Ishikawa (cell line): ENCODE data around the gene WDSUB1.

Experiments used
- CEBPB ChIP-seq: IDR thresholded peaks from 2 replicates; pipeline ENCODE4 v1.6.1; 2012
- EGR1 ChIP-seq: IDR thresholded peaks from 2 replicates; pipeline ENCODE4 v1.6.1; 2012
- EP300 ChIP-seq: IDR thresholded peaks from 2 replicates; pipeline ENCODE4 v1.6.1; 2012; ENCODE audit warnings: borderline replicate concordance
- MAX ChIP-seq: IDR thresholded peaks from 2 replicates; pipeline ENCODE4 v1.6.1; 2012
- REST ChIP-seq: IDR thresholded peaks from 2 replicates; pipeline ENCODE4 v1.6.1; 2012; ENCODE audit warnings: low read depth, mild to moderate bottlenecking

GRCh38 chr2:159246325-159246988, 40.0 kb downstream of the WDSUB1 start:
- no peak for TF ChIP-seq EP300
- no peak for TF ChIP-seq CEBPB
- TF ChIP-seq MAX, result no peak
- TF ChIP-seq REST, result no peak
- TF ChIP-seq EGR1, result no peak
